Measurements from ENCODE around the gene CPVL.

DNA sequence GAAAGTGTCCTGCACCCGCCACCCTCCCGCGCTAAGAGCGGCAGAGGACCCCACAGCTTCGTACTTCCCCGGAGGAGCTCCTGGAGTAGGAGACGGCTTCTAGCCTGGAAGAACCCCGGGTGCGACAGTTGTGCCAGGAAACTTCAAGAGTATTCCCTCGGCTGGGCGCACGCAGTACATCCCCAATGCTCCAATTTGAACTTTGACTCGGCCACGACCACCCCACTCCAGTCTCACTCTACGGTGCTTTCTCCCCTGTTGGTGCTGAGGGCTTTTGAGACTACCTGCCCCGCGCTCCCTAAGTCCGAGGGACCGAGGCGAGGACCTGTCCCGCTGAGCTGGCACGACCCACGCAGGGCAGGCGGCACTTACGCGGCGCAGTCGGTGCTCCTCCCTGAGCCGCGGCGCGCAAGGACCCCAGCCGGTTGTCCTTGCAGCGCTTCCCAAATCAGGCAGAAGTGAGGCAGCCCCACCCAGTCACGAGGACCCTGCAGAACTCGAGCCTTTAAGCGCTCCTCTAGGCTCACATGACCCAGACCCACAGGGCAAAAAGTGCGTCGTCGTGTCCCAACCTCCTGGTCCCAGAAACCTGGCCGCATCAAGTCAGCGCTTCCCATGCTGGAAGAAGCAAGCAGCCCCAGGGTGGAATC, at the start of gene CPVL:
- TF ChIP-seq POLR2A (IDR thresholded peaks at IDR 0.05; ENCODE audit: low read depth, low read length) (no peak), POLR2AphosphoS5 (IDR thresholded peaks at IDR 0.05; ENCODE audit: low read depth, low read length) (no peak), TAF1 (IDR thresholded peaks at IDR 0.05; ENCODE audit: borderline replicate concordance, low read depth, low read length) (no peak)

Data from GM12892 (cell line).